ENCODE data around the gene DLGAP1.
"Not testable (repeated sequence)": the region's sequence is repeated elsewhere in the genome, so short reads cannot be mapped to it uniquely, and the experiment has no call there.

- TF ChIP-seq CTCF, POLR2A (IDR thresholded peaks at IDR 0.05): not testable (repeated sequence)
These were observed 420.3 kb downstream of the DLGAP1 start for GRCh38 chr18:4034815-4035214.

Data from breast epithelium (tissue), 3 donors.